CD4-positive, alpha-beta T cell (primary cell): Measurements from ENCODE around the gene GALM. TPM values are rescaled to one million over a fixed set of nuclear protein-coding genes. Genes with fewer than 3 reads are reported as not detected.
A peak's percentile ranks its signal among the peaks of the same experiment; 100 is the strongest.

Source experiments
- ATAC-seq: fragments of 200-7000 bp; cut with Tn5 transposase; one replicate; pipeline ENCODE4 v1.10.0; 2022; ENCODE audit warnings: mild to moderate bottlenecking; ENCODE audit not compliant: poor library complexity
- CTCF ChIA-PET: fragments of 350-600 bp; sonication (Branson Sonifier 250); formaldehyde crosslinking; loops from one replicate; lab custom pipeline; 2021; ENCODE audit warnings: antibody characterized with exemption, inconsistent platforms; lab: Charles Lee
- POLR2A ChIA-PET: fragments of 350-600 bp; sonication (Branson Sonifier 250); formaldehyde crosslinking; loops from one replicate; lab custom pipeline; 2021; ENCODE audit warnings: antibody characterized with exemption, inconsistent platforms; lab: Charles Lee
- DNase-seq, 14 experiments: peaks; one replicate each; pipeline ENCODE4 v3.0.0-alpha.2; 2013 to 2020; ENCODE audit warnings: mixed read lengths in 2 of 14
- H3K27ac ChIP-seq, 2 donors: one replicate each; pipeline versions ENCODE4 v1.5.1 to v1.7.0; 2013; ENCODE audit warnings: low read length in 2 of 2, low read depth in 1 of 2, mild to moderate bottlenecking in 1 of 2
- H3K27me3 ChIP-seq, 2 experiments: 1 replicate in 1 of 2; 2 replicates in 1 of 2; pipeline versions ENCODE4 v1.6.1 to v1.7.0; 2013; ENCODE audit warnings: low read length in 2 of 2, control low read depth in 1 of 2, mild to moderate bottlenecking in 1 of 2, moderate library complexity in 1 of 2; ENCODE audit not compliant: insufficient read depth in 2 of 2, control insufficient read depth in 1 of 2
- H3K36me3 ChIP-seq: one replicate; pipeline ENCODE4 v1.6.1; 2013; ENCODE audit warnings: low read length, control low read depth; ENCODE audit not compliant: insufficient read depth
- H3K4me1 ChIP-seq: one replicate; pipeline ENCODE4 v1.6.1; 2013; ENCODE audit warnings: low read length, control low read depth; ENCODE audit not compliant: insufficient read depth
- H3K4me3 ChIP-seq: one replicate; pipeline ENCODE4 v1.5.1; 2013; ENCODE audit warnings: mild to moderate bottlenecking, low read length, moderate library complexity
- H3K9me3 ChIP-seq, 2 experiments: 1 replicate in 1 of 2; 2 replicates in 1 of 2; pipeline versions ENCODE4 v1.6.1 to v1.7.0; 2013; ENCODE audit warnings: low read length in 2 of 2, mild to moderate bottlenecking in 2 of 2, control low read depth in 1 of 2, moderate library complexity in 1 of 2; ENCODE audit not compliant: control insufficient read depth in 1 of 2, insufficient read depth in 1 of 2
- H3K27ac Mint-ChIP-seq: one replicate; pipeline ENCODE4 v1.8.0; 2020; ENCODE audit warnings: mixed read lengths
- H3K27me3 Mint-ChIP-seq: one replicate; pipeline ENCODE4 v1.8.0; 2021; ENCODE audit warnings: mixed read lengths
- H3K36me3 Mint-ChIP-seq: one replicate; pipeline ENCODE4 v1.8.0; 2021; ENCODE audit warnings: low read depth, mixed read lengths
- H3K4me1 Mint-ChIP-seq: one replicate; pipeline ENCODE4 v1.8.0; 2021; ENCODE audit warnings: low read depth, mixed read lengths
- H3K4me3 Mint-ChIP-seq: one replicate; pipeline ENCODE4 v1.8.0; 2020; ENCODE audit warnings: mild to moderate bottlenecking, mixed read lengths
- H3K9me3 Mint-ChIP-seq: one replicate; pipeline ENCODE4 v1.8.0; 2020; ENCODE audit warnings: mixed read lengths
- CTCF ChIP-seq: fragments of 200-600 bp; IDR thresholded peaks from one replicate; pipeline ENCODE4 v1.8.0; 2022; ENCODE audit warnings: antibody characterized with exemption, mild to moderate bottlenecking
- intact Hi-C, 2 experiments: fragments of 100-400 bp; cut with DNase I in 1 of 2; cut with micrococcal nuclease in 1 of 2; formaldehyde crosslinking; loops; one replicate each; pipeline versions ENCODE4 v1.15.1 to v1.9.0; 2023 to 2025; cut with DNase I, micrococcal nuclease
- total RNA-seq, 174 experiments: library from RNA in 2 of 174; stranded (reverse) in 2 of 174; gene quantifications; one replicate each; pipeline ENCODE4 v1.2.3 and lab custom pipeline; 2021 to 2026

The GALM gene
- total RNA-seq, 2 experiments from 2014 or later, result 5.9 to 7.0 TPM

GRCh38 chr2:38718601-38719000, 52.7 kb downstream of the GALM start:
- Mint-ChIP-seq H3K27me3 (no peaks in the 10 kb centered on the region), H3K4me1 (peaks cover 58% of the 10 kb centered on the region), H3K27ac (no peak overlapping the region), H3K36me3 (peaks cover 45% of the 10 kb centered on the region), H3K4me3 (no peak overlapping the region), H3K9me3 (peaks cover 3% of the 10 kb centered on the region)
- no peak for DNase-seq
- ATAC-seq, result no peak
- Histone ChIP-seq H3K27ac (no peak overlapping the region), H3K27me3 (no peaks in the 10 kb centered on the region), H3K9me3 (peaks cover 0 to 4% of the 10 kb centered on the region in 2 experiments), H3K36me3 (peaks cover 19% of the 10 kb centered on the region), H3K4me3 (no peak overlapping the region), H3K4me1 (peaks cover 34% of the 10 kb centered on the region)
- intact Hi-C loops, result no loop called here
- no peak for TF ChIP-seq CTCF
- CTCF ChIA-PET, result interaction anchor here (1.0 kb wide), 1 partner anchor 137 kb away, joined by 3 read pairs; no protein-coding TSS in a partner anchor
- POLR2A ChIA-PET, result interaction anchor here (0.6 to 1.7 kb wide), 2 partner anchors 33 to 66 kb away, joined by 3 to 4 read pairs; partner anchors contain the start of gene SRSF7

DNA sequence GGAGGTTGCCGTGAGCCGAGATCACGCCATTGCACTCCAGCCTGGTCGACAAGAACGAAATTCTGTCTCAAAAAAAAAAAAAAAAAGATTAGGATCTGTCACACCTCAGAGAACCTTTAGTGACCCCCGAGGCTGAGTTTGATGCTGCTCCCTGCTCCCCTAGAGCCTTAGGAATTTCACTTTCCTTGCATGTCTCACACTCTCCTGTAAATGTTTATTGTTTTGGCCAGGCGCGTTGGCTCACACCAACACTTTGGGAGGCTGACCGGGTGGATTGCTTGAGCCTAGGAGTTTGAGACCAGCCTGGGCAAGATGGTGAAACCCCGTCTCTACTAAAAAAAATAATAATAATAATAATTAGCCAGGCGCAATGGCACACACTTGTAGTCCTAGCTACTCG, 53.8 kb downstream of the GALM start:
- DNase-seq (no peak), ATAC-seq (no peak)
- Histone ChIP-seq H3K27me3 (no peaks in the 10 kb centered on the region), H3K4me3 (no peak overlapping the region), H3K4me1 (peaks cover 36% of the 10 kb centered on the region), H3K9me3 (peaks cover 0 to 4% of the 10 kb centered on the region in 2 experiments), H3K36me3 (peaks cover 19% of the 10 kb centered on the region), H3K27ac (no peak overlapping the region)
- Mint-ChIP-seq H3K27ac (no peak overlapping the region), H3K27me3 (no peaks in the 10 kb centered on the region), H3K4me1 (peaks cover 59% of the 10 kb centered on the region), H3K9me3 (peaks cover 3% of the 10 kb centered on the region), H3K36me3 (peaks cover 45% of the 10 kb centered on the region), H3K4me3 (no peak overlapping the region)
- TF ChIP-seq CTCF, result no peak
- ChIA-PET CTCF (interaction anchor here (1.0 kb wide), 1 partner anchor 138 kb away, joined by 3 read pairs; no protein-coding TSS in a partner anchor), POLR2A (no interaction called here)
- intact Hi-C loops, result loop anchor here in 1 of 2 experiments (5.0 kb wide), 1 partner anchor 37 kb away; no protein-coding TSS in a partner anchor

- peaks cover 53% of the 10 kb centered on the region for H3K4me1 Mint-ChIP-seq
- CTCF ChIA-PET, result interaction anchor here (6.1 kb wide), 1 partner anchor 118 kb away, joined by 47 read pairs; the partner anchor contains the start of gene HNRNPLL
- peak overlapping the region in 1 of 2 donors; percentile 7 for H3K27ac ChIP-seq
- H3K4me3 ChIP-seq, result no peak overlapping the region
- TF ChIP-seq CTCF, result no peak
- H3K36me3 ChIP-seq, result peaks cover 14% of the 10 kb centered on the region
- H3K36me3 Mint-ChIP-seq, result peaks cover 38% of the 10 kb centered on the region
- H3K27ac Mint-ChIP-seq, result peak overlapping the region; percentile 25
- peaks cover 0 to 4% of the 10 kb centered on the region in 2 experiments for H3K9me3 ChIP-seq
- no peaks in the 10 kb centered on the region for H3K27me3 Mint-ChIP-seq
- POLR2A ChIA-PET, result interaction anchor here (3.0 kb wide), 1 partner anchor 30 kb away, joined by 9 read pairs; the partner anchor contains the start of gene SRSF7
- H3K4me3 Mint-ChIP-seq, result no peak overlapping the region
- intact Hi-C loops, result loop anchor here in 1 of 2 experiments (5.0 kb wide), 1 partner anchor 38 kb away; no protein-coding TSS in a partner anchor
- no peak for DNase-seq
- H3K27me3 ChIP-seq, result no peaks in the 10 kb centered on the region
- peaks cover 37% of the 10 kb centered on the region for H3K4me1 ChIP-seq
- no peak for ATAC-seq
- peaks cover 3% of the 10 kb centered on the region for H3K9me3 Mint-ChIP-seq
These were observed 54.8 kb downstream of the GALM start for GRCh38 chr2:38720613-38721241.
